ENCODE results near the gene FAM210A.

Gene FAM210A

DNA sequence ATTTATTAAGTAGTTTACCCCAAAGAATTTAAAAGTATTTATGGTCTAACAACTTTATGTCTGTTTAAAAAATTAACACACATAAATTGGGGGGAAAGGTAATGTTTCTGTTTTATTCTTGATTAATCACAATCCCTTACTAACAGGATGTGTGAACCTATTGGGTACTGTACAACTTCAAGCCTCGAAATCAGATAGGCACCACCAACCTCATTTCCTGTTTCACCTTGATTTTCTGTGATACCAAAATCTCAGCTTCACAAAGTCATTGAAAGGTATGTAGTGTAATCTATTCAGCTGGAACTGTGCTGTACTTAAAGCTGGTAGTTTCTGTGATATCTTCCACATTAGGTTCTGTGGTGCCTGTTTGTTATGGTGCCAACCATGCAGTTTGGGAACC lies 4.1 kb upstream of the FAM210A start:
- Histone ChIP-seq H3K27ac (ENCODE audit: low read depth, low read length, severe bottlenecking) (no peak overlapping the region), H3K4me1 (ENCODE audit: control insufficient read depth, insufficient read depth, low read length, poor library complexity, severe bottlenecking) (peaks cover 6% of the 10 kb centered on the region), H3K36me3 (ENCODE audit: control insufficient read depth, insufficient read depth, low read length) (peaks cover 25% of the 10 kb centered on the region), H3K9me3 (ENCODE audit: control insufficient read depth, low read length) (no peaks in the 10 kb centered on the region), H3K4me3 (ENCODE audit: extremely low read depth, insufficient read depth, low read length, poor library complexity, severe bottlenecking) (no peak overlapping the region)
- WGBS, 2 experiments (ENCODE audit: insufficient coverage in 2 of 2), result no CpG with 5 or more reads among the region's 1 CpG

GRCh38 chr18:13726972-13727331 lies 594 bp upstream of the FAM210A start:
- Histone ChIP-seq H3K9me3 (ENCODE audit: control insufficient read depth, low read length) (no peaks in the 10 kb centered on the region), H3K4me1 (ENCODE audit: control insufficient read depth, insufficient read depth, low read length, poor library complexity, severe bottlenecking) (peaks cover 6% of the 10 kb centered on the region), H3K36me3 (ENCODE audit: control insufficient read depth, insufficient read depth, low read length) (peaks cover 1% of the 10 kb centered on the region), H3K4me3 (ENCODE audit: extremely low read depth, insufficient read depth, low read length, poor library complexity, severe bottlenecking) (peak overlapping the region; percentile 75), H3K27ac (ENCODE audit: low read depth, low read length, severe bottlenecking) (peak overlapping the region; percentile 98)
- WGBS, 2 experiments (ENCODE audit: insufficient coverage in 2 of 2), result 0% methylated on average over 18 to 30 of the region's 30 CpGs

DNA sequence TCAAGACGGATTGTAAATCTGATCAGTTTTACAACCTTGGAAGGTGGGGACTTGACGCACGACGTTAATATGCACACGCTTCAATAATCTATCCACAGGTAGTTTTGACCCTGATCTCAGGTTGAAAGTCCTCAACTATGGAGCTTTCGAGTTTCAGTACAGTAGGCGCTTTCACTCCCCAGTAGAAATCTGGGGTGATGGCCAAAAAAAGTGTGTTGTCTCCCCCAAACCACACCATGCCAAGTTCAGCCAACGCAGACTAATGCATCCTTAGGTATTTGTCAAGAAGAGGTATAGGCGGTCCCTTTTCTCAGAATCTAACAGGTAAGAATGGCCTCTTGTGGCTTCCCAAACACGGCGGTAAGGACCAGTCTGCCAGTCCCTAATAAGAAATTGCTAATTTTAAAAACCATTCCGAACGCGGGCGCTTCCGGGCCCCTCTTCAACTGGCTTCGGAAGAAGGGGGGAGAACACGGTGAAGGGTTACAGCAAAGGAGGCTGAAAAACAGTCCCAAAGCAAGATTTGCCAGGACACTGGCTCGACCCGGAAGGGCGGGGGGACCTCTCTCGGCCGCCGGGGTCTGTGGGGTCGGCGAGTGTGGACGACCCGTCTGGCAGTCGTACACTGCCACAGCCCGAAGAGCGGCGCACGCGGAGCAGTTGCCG lies 659 bp downstream of the FAM210A start:
- H3K36me3 ChIP-seq (ENCODE audit: control insufficient read depth, insufficient read depth, low read length), result peaks cover 10% of the 10 kb centered on the region
- peak overlapping the region; percentile 98 for H3K27ac ChIP-seq (ENCODE audit: low read depth, low read length, severe bottlenecking)
- no peaks in the 10 kb centered on the region for H3K9me3 ChIP-seq (ENCODE audit: control insufficient read depth, low read length)
- peak overlapping the region; percentile 75 for H3K4me3 ChIP-seq (ENCODE audit: extremely low read depth, insufficient read depth, low read length, poor library complexity, severe bottlenecking)
- peaks cover 6% of the 10 kb centered on the region for H3K4me1 ChIP-seq (ENCODE audit: control insufficient read depth, insufficient read depth, low read length, poor library complexity, severe bottlenecking)
- WGBS, 2 experiments (ENCODE audit: insufficient coverage in 2 of 2), result 2 to 8% methylated on average over 28 of the region's 35 CpGs

DNA sequence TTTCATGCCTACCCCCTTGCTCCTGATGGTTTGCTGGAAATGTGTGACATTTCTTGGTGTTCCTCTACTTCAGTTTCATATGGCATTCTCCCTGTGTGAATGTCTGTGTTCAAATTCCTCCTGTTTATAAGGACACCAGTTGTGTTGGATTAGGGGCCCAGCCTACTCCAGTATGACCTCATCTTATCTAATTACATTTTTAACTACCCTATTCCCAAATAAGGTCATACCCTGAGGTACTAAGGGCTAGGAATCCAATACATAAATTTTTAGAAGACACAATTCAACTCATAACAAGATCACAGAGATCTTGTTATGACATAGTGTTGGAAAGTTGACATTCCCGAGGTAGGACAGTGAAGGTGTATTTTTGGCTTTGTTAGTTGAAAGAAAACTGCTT lies 5.5 kb downstream of the FAM210A start:
- no CpG with 5 or more reads among the region's 1 CpG for WGBS, 2 experiments (ENCODE audit: insufficient coverage in 2 of 2)

GRCh38 chr18:13720123-13720522 lies 6.2 kb downstream of the FAM210A start:
- H3K36me3 ChIP-seq (ENCODE audit: control insufficient read depth, insufficient read depth, low read length), result peaks cover 18% of the 10 kb centered on the region
- H3K27ac ChIP-seq (ENCODE audit: low read depth, low read length, severe bottlenecking), result no peak overlapping the region
- H3K4me1 ChIP-seq (ENCODE audit: control insufficient read depth, insufficient read depth, low read length, poor library complexity, severe bottlenecking), result no peaks in the 10 kb centered on the region
- H3K9me3 ChIP-seq (ENCODE audit: control insufficient read depth, low read length), result peaks cover 8% of the 10 kb centered on the region
- WGBS, 2 experiments (ENCODE audit: insufficient coverage in 2 of 2), result 73% methylated on average over 1 of the region's 1 CpG; no CpG with 5 or more reads in 1 of the 2 experiments
- H3K4me3 ChIP-seq (ENCODE audit: extremely low read depth, insufficient read depth, low read length, poor library complexity, severe bottlenecking), result no peak overlapping the region

More for the DNA sequence above, 5.5 kb downstream of the FAM210A start:
- Histone ChIP-seq H3K4me1 (ENCODE audit: control insufficient read depth, insufficient read depth, low read length, poor library complexity, severe bottlenecking) (no peaks in the 10 kb centered on the region), H3K9me3 (ENCODE audit: control insufficient read depth, low read length) (peaks cover 8% of the 10 kb centered on the region), H3K27ac (ENCODE audit: low read depth, low read length, severe bottlenecking) (no peak overlapping the region), H3K4me3 (ENCODE audit: extremely low read depth, insufficient read depth, low read length, poor library complexity, severe bottlenecking) (no peak overlapping the region), H3K36me3 (ENCODE audit: control insufficient read depth, insufficient read depth, low read length) (peaks cover 18% of the 10 kb centered on the region)

DNA sequence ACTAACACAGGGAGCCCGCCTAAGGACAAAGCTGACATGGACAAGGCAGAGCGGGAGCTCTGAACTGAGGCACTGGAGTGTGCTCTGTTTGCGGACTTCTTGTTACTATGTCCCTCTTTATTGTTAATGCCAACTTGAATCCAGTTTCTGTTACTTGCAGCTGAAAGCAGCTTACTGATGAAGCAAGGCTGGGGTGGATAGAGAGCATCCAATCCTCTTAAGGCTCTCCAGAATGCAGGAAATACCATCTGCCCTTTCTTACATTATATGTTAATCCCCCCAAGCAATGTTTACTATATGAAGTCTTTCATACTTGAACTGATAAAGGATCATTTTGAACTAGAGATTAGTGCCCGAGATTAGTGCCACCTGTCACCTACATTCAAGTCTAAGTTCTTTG lies 9.4 kb downstream of the FAM210A start:
- Histone ChIP-seq H3K36me3 (ENCODE audit: control insufficient read depth, insufficient read depth, low read length) (peaks cover 16% of the 10 kb centered on the region), H3K9me3 (ENCODE audit: control insufficient read depth, low read length) (peaks cover 8% of the 10 kb centered on the region), H3K4me1 (ENCODE audit: control insufficient read depth, insufficient read depth, low read length, poor library complexity, severe bottlenecking) (no peaks in the 10 kb centered on the region), H3K4me3 (ENCODE audit: extremely low read depth, insufficient read depth, low read length, poor library complexity, severe bottlenecking) (no peak overlapping the region), H3K27ac (ENCODE audit: low read depth, low read length, severe bottlenecking) (no peak overlapping the region)
- 90 to 100% methylated on average over 3 of the region's 4 CpGs for WGBS, 2 experiments (ENCODE audit: insufficient coverage in 2 of 2)

DNA sequence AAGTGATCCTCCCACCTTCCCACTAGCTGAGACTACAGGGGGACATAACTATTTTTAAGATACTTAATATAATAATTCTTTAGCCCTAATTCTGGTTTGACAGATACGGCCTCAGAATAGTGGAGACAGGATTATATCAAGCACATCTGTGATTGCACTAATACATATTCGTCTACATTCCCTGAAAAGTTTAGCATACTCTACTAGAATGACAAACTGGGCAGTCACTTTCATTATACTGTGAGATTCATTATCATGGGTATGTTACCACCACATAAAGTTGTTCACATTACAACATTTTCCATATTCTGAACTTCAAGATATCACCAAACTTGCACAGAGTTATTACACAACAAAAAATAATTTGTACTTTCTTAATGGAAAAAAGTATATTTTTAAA lies 11.0 kb downstream of the FAM210A start:
- no peak overlapping the region for H3K4me3 ChIP-seq (ENCODE audit: extremely low read depth, insufficient read depth, low read length, poor library complexity, severe bottlenecking)
- no peaks in the 10 kb centered on the region for H3K4me1 ChIP-seq (ENCODE audit: control insufficient read depth, insufficient read depth, low read length, poor library complexity, severe bottlenecking)
- no peak overlapping the region for H3K27ac ChIP-seq (ENCODE audit: low read depth, low read length, severe bottlenecking)
- peaks cover 7% of the 10 kb centered on the region for H3K36me3 ChIP-seq (ENCODE audit: control insufficient read depth, insufficient read depth, low read length)
- WGBS, 2 experiments (ENCODE audit: insufficient coverage in 2 of 2), result 87 to 100% methylated on average over 1 to 2 of the region's 2 CpGs
- H3K9me3 ChIP-seq (ENCODE audit: control insufficient read depth, low read length), result peaks cover 8% of the 10 kb centered on the region

DNA sequence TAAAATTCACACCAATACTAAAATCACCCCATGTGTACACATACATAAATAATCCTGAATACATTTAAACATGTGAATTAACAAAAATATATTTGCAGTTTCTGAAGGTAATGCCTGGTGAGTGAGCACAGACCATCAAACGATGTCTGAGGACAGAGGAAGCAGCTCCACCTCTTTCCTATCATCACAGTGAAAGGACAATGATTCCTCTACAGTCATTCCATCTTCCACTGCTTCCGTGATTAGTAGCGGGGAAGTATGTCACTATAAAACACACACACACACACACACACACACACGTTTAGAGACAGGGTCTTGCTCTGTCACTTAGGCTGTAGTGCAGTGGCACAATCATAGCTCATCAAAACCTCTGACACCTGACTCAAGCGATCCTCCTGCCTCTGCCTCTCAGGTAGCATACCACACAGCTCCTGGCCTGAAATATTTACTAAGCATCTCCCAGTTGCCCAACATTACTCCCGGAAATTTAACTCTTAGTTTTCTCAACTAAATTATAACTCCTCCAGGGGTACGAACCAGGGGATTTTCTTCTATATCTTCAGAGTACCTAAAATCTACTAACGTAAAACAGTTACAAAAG lies 12.8 kb downstream of the FAM210A start:
- peaks cover 7% of the 10 kb centered on the region for H3K36me3 ChIP-seq (ENCODE audit: control insufficient read depth, insufficient read depth, low read length)
- peaks cover 8% of the 10 kb centered on the region for H3K9me3 ChIP-seq (ENCODE audit: control insufficient read depth, low read length)
- WGBS, 2 experiments (ENCODE audit: insufficient coverage in 2 of 2), result 74 to 87% methylated on average over 2 to 7 of the region's 8 CpGs
- no peak overlapping the region for H3K4me3 ChIP-seq (ENCODE audit: extremely low read depth, insufficient read depth, low read length, poor library complexity, severe bottlenecking)
- H3K4me1 ChIP-seq (ENCODE audit: control insufficient read depth, insufficient read depth, low read length, poor library complexity, severe bottlenecking), result no peaks in the 10 kb centered on the region
- no peak overlapping the region for H3K27ac ChIP-seq (ENCODE audit: low read depth, low read length, severe bottlenecking)

GRCh38 chr18:13712400-13713131 lies 13.8 kb downstream of the FAM210A start:
- whole genome bisulfite sequencing, 2 experiments (ENCODE audit: insufficient coverage in 2 of 2), result 82 to 91% methylated on average over 5 to 6 of the region's 8 CpGs
- Histone ChIP-seq H3K9me3 (ENCODE audit: control insufficient read depth, low read length) (peaks cover under 1% of the 10 kb centered on the region), H3K4me3 (ENCODE audit: extremely low read depth, insufficient read depth, low read length, poor library complexity, severe bottlenecking) (no peak overlapping the region), H3K27ac (ENCODE audit: low read depth, low read length, severe bottlenecking) (no peak overlapping the region), H3K4me1 (ENCODE audit: control insufficient read depth, insufficient read depth, low read length, poor library complexity, severe bottlenecking) (no peaks in the 10 kb centered on the region), H3K36me3 (ENCODE audit: control insufficient read depth, insufficient read depth, low read length) (peaks cover under 1% of the 10 kb centered on the region)

DNA sequence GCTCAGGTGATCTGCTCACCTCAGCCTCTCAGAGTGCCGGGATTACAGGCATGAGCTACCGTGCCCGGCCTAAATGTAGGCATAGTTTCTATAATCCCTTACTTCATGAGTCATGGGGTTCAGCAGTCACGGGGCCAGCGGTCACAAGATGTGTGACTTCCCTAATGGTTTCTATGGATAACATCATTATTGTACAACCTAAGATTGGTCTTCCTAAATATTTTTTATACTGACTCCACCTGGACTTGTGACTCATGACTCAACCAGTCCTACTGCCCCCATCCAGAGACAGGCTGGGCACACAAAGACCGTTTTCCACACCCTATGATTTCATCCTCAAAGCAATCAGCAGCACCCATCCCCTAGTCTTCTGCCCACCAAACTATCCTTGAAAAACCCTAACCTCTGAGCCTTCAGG lies 15.9 kb downstream of the FAM210A start:
- Histone ChIP-seq H3K4me1 (ENCODE audit: control insufficient read depth, insufficient read depth, low read length, poor library complexity, severe bottlenecking) (no peaks in the 10 kb centered on the region), H3K36me3 (ENCODE audit: control insufficient read depth, insufficient read depth, low read length) (no peaks in the 10 kb centered on the region)
- 87 to 88% methylated on average over 3 to 4 of the region's 6 CpGs for WGBS, 2 experiments (ENCODE audit: insufficient coverage in 2 of 2)

DNA sequence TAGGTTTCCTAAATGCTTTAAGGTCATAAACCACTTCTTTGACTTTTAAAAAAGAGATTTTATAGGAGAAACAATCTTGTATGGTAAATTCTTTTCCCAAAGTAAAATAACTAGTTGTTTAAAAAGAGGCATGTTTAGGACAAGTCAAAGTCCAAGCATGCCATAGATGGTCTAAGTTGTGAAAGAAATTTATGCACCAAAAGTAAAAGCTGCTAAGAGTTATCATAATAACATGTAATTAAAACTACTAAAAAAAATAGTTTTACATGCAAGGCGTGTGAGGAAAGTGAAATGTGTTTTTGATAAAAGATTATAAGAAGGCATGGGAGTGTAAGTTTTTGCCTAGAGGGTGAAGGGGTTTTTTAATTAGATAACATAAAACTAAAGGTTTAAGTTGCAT lies 22.5 kb downstream of the FAM210A start:
- no peaks in the 10 kb centered on the region for H3K4me1 ChIP-seq (ENCODE audit: control insufficient read depth, insufficient read depth, low read length, poor library complexity, severe bottlenecking)
- peaks cover 16% of the 10 kb centered on the region for H3K36me3 ChIP-seq (ENCODE audit: control insufficient read depth, insufficient read depth, low read length)
- no peak overlapping the region for H3K27ac ChIP-seq (ENCODE audit: low read depth, low read length, severe bottlenecking)
- H3K4me3 ChIP-seq (ENCODE audit: extremely low read depth, insufficient read depth, low read length, poor library complexity, severe bottlenecking), result no peak overlapping the region
- peaks cover 46% of the 10 kb centered on the region for H3K9me3 ChIP-seq (ENCODE audit: control insufficient read depth, low read length)
- no CpG with 5 or more reads among the region's 1 CpG for WGBS, 2 experiments (ENCODE audit: insufficient coverage in 2 of 2)

More for the DNA sequence above, 15.9 kb downstream of the FAM210A start:
- Histone ChIP-seq H3K4me3 (ENCODE audit: extremely low read depth, insufficient read depth, low read length, poor library complexity, severe bottlenecking) (no peak overlapping the region), H3K9me3 (ENCODE audit: control insufficient read depth, low read length) (peaks cover 4% of the 10 kb centered on the region), H3K27ac (ENCODE audit: low read depth, low read length, severe bottlenecking) (no peak overlapping the region)

All from mesodermal cell (in vitro differentiated cells).